RWPE1 (cell line): Measurements from ENCODE around the gene RBM4B.

Experiments
- CTCF ChIA-PET: fragments of 350-600 bp; sonication (Branson Sonifier 250); formaldehyde crosslinking; extraction: SDS; loops from one replicate; lab custom pipeline; 2021; lab: Yijun Ruan, JAX
- POLR2A ChIA-PET: fragments of 400-600 bp; formaldehyde crosslinking; extraction: SDS; loops from one replicate; lab custom pipeline; 2020; ENCODE audit warnings: antibody characterized with exemption; ENCODE audit not compliant: low non-redundant PET; lab: Yijun Ruan, JAX
- DNase-seq: peaks from one replicate; pipeline ENCODE4 v3.0.0; 2012; ENCODE audit warnings: low spot score
- H3K27ac ChIP-seq: fragments of 450-650 bp; 2 replicates; pipeline ENCODE4 v1.5.1; 2017
- CTCF ChIP-seq: fragments of 450-650 bp; conservative IDR thresholded peaks from 2 replicates; pipeline ENCODE4 v1.5.1; 2017; ENCODE audit warnings: low read depth, mild to moderate bottlenecking

RBM4B gene

GRCh38 chr11:66639066-66639813 lies 38.4 kb downstream of the RBM4B start:
- ChIA-PET POLR2A (interaction anchor here (0.7 to 2.4 kb wide), 2 partner anchors 23 to 86 kb away, joined by 6 to 16 read pairs; partner anchors contain the start of gene RBM14), CTCF (interaction anchor here (0.6 to 0.7 kb wide), 4 partner anchors 9 to 276 kb away, joined by 3 to 6 read pairs (median 3); no protein-coding TSS in a partner anchor)
- TF ChIP-seq CTCF, result no peak
- H3K27ac ChIP-seq, result peak overlapping the region; percentile 88
- no peak for DNase-seq

- ChIA-PET POLR2A (interaction anchor here (0.6 to 2.4 kb wide), 6 partner anchors 9 to 85 kb away, joined by 3 to 16 read pairs (median 4); partner anchors contain the start of gene RBM14), CTCF (interaction anchor here (0.6 to 0.9 kb wide), 3 partner anchors 8 to 275 kb away, joined by 3 to 6 read pairs (median 3); no protein-coding TSS in a partner anchor)
- DNase-seq, result peak; percentile 100
- no peak for TF ChIP-seq CTCF
- H3K27ac ChIP-seq, result peak within 1 kb of the TSS; percentile 88
Measured at GRCh38 chr11:66638177-66639065, 39.3 kb downstream of the RBM4B start, which contains the start of gene RBM4. Gene RBM4, plus strand, starts transcription at chr11:66638703. Its CDS starts 1,009 bp downstream, at chr11:66639712.

GRCh38 chr11:66637557-66638176 lies 40.0 kb downstream of the RBM4B start:
- POLR2A ChIA-PET, result interaction anchor here (0.6 to 2.4 kb wide), 5 partner anchors 8 to 80 kb away, joined by 3 to 16 read pairs (median 3); partner anchors contain the start of gene RBM14
- CTCF ChIA-PET, result interaction anchor here (0.9 to 1.0 kb wide), 2 partner anchors 48 to 75 kb away, joined by 3 read pairs; no protein-coding TSS in a partner anchor
- TF ChIP-seq CTCF, result no peak
- H3K27ac ChIP-seq, result peak overlapping the region; percentile 88
- DNase-seq, result no peak

- CTCF ChIA-PET, result no interaction called here
- DNase-seq, result no peak
- H3K27ac ChIP-seq, result peak overlapping the region; percentile 74
- POLR2A ChIA-PET, result interaction anchor here (1.1 kb wide), 1 partner anchor 19 kb away, joined by 3 read pairs; no protein-coding TSS in a partner anchor
- no peak for TF ChIP-seq CTCF
Measured at GRCh38 chr11:66636411-66636810, 41.3 kb downstream of the RBM4B start.

GRCh38 chr11:66632952-66633351 lies 44.7 kb downstream of the RBM4B start:
- CTCF ChIA-PET, result interaction anchor here (0.7 kb wide), 1 partner anchor 136 kb away, joined by 3 read pairs; no protein-coding TSS in a partner anchor

More at GRCh38 chr11:66632952-66633351, 44.7 kb downstream of the RBM4B start:
- DNase-seq, result no peak
- POLR2A ChIA-PET, result no interaction called here
- no peak for TF ChIP-seq CTCF
- H3K27ac ChIP-seq, result peak overlapping the region; percentile 29
